Measurements from ENCODE around the gene CCDC81. TPM values are rescaled to one million over a fixed set of nuclear protein-coding genes. Genes with fewer than 3 reads are reported as not detected.

The CCDC81 gene
- total RNA-seq, 2 donors from 2014 or later = 6.2 to 9.8 TPM

GRCh38 chr11:86458294-86459001, 83.8 kb downstream of the CCDC81 start:
- DNase-seq (ENCODE audit: low spot score) = no peak
- intact Hi-C loops (cut with DNase I) = loop anchor here (5.0 to 10.0 kb wide), 4 partner anchors 149 to 456 kb away; no protein-coding TSS in a partner anchor

DNA sequence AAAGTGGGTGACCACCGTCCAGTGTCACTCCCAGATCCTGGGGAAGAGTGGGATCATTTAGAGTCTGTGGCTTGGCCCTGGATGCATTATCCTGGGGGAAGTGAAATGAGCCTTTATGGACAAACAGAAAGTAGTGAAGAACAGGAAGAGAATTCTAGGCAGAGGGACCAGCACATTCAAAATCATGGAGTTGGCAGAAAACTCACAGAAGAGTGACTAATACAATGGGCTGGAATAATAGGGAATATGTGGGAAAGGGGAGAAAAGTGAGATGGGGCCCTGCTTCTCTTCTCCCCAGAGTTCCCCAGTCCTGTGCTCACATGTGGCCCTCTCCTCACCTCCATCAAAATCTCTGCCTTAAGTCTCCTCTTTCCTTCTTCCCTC, 84.3 kb downstream of the CCDC81 start:
- intact Hi-C loops (cut with DNase I) = loop anchor here (5.0 to 10.0 kb wide), 4 partner anchors 148 to 456 kb away; no protein-coding TSS in a partner anchor
- DNase-seq (ENCODE audit: low spot score) = no peak

DNA sequence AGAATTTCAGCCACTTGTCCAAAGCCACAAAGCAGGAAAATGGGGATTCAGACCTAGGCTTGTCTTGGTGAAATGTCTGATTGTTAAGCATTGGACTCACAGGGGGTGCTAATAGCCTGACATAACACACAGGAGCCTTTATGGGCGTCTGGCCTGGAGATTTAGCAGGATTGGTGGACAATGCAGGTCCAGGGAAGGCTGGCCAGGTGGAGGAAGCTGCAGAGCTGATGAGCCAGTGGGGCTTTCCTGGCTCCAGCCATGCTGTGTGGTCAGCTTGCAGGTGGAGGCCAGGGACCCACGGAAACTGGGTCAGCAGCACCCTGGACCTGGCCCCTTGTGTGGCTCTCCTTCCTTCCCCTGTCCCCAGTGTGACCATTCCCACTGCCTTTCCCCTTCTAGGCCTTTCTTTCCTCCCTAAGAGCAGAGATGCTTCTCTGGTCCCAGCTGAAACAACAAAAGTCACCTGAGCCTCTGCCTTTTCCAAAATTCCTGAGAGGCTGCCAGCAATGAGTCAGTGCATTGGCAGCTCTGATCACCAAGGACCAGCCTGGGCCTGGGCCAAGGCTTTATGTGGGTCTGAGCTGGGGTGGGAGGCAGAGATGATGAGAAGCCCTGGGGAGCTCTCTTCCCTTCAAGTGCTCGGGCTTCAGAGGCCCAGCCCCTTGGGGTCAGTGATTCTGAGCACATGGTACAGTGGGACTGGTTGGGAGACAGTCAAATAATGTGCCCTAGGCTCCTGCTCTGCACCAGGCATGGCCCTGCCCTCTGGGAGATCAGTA, 85.2 kb downstream of the CCDC81 start:
- peak; percentile 85 for DNase-seq (ENCODE audit: low spot score)
- intact Hi-C loops (cut with DNase I) = loop anchor here (5.0 to 10.0 kb wide), 4 partner anchors 147 to 455 kb away; no protein-coding TSS in a partner anchor

DNA sequence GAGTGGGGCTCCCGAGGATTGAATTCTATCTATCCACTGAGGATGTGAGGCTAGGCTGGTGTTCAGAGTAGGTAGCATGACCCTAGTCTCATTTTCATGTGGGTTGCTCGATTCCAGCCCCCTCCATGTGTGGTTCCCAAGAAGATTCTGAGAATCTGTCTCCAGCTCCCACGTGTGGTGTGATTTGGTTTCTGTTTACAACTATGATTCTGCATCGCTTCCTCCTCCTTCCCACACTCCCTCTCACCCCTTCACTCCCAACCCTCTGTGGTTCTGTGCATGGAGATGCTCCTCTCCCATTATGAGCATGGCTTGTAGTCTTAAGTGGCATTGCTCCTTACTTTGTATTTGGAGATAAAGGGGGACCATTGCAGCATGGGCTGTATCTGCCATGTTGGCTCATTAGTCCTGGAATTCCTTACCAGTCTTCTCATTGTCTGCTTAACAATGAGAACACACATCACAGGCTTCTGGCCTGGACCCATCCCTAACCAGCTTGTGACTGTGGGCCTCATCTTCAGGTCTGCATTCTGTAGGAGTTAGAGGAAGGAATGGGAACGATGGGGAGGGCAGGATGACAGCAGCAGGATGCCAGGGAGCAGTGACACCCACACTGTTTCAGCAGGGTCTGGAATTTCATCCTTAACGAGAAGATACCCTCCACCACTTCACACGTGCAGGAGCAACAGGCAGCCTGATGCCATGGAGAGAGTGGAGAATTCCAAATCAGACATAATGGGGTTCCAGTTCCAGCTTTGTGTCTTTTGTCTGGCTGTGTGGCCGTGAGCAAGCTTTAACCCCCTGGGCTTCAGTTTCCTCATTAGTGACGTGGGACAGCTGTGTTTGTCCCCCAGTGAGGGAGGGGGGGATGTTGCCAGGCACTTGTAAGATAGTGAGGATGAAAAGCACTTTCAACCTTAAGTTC, 86.0 kb downstream of the CCDC81 start:
- intact Hi-C loops (cut with DNase I) = no loop called here
- DNase-seq (ENCODE audit: low spot score) = no peak

GRCh38 chr11:86461892-86462291, 87.2 kb downstream of the CCDC81 start:
- intact Hi-C loops (cut with DNase I) = no loop called here
- DNase-seq (ENCODE audit: low spot score) = no peak

DNA sequence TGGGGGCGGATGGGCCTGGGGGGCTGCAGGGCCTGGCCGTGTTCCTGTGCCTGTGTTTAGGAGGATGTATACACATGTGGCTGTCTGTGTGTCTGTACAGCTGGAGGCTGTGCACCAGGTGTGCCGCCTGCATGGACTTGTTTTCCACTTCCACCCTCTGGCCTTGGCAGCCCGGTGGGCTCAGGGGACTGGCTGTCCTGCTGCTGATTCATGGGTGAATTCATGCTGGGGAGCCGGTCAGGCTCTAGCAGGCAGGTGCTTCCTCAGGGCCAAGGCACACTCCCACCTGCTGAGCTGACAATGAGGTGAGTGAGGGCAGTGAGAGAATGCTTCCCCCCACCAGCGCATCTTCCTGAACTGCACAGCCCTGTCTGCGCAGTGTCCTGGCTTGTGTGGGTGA, 88.4 kb downstream of the CCDC81 start:
- DNase-seq (ENCODE audit: low spot score) = no peak
- intact Hi-C loops (cut with DNase I) = no loop called here

DNA sequence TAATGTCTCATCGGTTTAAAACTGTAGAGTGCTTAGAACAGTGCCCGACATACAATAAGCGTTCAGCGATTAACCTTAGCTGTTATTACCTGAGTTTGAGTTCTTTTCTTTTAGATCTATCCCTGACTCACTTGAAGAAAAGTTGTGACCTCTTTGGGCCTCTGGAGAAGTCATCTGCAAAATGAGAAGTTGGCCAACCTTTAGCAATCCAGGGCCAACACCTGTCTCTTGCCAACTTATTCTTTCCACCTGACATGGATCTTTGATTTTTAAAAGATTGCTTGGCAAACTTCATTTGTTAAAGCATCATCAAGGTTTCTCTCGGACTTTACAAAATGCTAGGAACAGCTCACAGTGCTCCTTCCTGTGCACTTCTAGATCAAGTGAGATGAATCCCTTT, 89.3 kb downstream of the CCDC81 start:
- no peak for DNase-seq (ENCODE audit: low spot score)
- intact Hi-C loops (cut with DNase I) = no loop called here

GRCh38 chr11:86464509-86465221, 90.0 kb downstream of the CCDC81 start:
- intact Hi-C loops (cut with DNase I) = no loop called here
- no peak for DNase-seq (ENCODE audit: low spot score)

DNA sequence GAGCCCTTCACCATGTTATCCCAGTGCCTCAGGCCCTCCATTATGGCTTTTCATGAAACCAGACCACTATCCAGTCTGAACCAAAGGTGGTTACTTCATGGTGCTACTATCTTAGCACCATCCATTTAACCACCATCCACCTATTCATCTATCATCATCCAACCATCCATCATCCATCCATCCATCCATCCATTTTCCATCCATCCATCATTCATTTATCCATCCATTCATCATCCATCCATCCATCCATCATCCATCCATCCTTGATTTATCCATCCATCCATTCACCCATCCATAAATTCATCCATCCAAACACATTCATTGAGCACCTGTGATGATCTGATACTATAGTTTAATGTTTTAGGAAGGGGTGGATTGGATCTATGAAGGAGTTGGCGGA, 93.5 kb downstream of the CCDC81 start:
- intact Hi-C loops (cut with DNase I) = no loop called here
- no peak for DNase-seq (ENCODE audit: low spot score)

DNA sequence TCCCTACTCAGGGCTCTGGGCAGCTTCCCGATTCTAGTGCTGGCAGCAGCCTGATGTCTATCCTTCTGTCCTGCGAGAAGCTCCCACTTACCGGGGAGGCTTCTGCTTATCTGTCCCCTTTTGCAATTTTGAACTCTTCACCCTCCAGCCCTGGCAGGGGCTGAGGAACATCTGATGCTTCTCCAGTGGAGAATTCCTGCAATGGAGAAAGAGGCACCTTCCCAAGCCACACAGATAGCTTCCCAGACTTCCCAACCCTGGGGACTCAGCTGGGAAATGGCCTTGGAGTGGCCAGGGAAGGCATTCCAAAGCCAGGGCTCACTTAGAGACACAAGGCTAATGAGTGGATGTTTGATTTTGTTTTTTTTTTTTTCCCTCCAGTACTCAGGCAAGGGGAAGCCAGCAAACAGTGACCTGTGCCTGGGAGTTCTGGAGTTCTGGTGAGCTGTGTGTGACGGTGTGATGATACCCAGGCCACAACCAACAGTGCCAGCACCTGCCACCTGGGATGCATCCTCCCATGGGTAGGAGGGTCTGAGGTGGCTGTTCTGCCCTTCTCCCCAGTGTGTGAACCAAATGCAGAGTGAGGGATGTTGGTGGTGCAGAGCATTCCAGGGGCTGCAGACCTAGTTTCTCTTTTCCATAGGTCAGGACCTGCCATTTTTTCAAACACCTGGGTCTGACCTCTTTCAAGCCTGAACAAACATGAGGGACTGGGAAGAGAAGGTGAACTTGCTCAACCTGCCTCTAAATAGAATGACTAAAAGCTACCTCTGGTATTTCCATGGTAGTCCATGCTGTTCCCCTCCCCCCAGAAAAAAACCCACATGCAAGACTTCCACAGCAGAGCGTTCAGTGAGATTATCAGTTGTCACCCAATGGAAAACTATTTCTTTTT, 95.1 kb downstream of the CCDC81 start:
- peak; percentile 88 for DNase-seq (ENCODE audit: low spot score)

More for the DNA sequence above, 95.1 kb downstream of the CCDC81 start:
- intact Hi-C loops (cut with DNase I) = no loop called here

Other genes starting within 250 kb of the CCDC81 start
- 10 to 100 TPM; 16.1 to 18.0 TPM for gene EED, start 130.1 kb upstream of the CCDC81 start, total RNA-seq
- 10 to 100 TPM; 29.1 to 40.3 TPM for gene HIKESHI, start 72.6 kb upstream of the CCDC81 start, total RNA-seq